ENCODE data around the gene CD79B. TPM values are rescaled to one million over a fixed set of nuclear protein-coding genes. Genes with fewer than 3 reads are reported as not detected.

CD79B gene
- total and polyA plus RNA-seq, 2 of the 13 experiments (the other 11 are each of a cell fraction or from before 2014, with no cell fraction given): not detected

DNA sequence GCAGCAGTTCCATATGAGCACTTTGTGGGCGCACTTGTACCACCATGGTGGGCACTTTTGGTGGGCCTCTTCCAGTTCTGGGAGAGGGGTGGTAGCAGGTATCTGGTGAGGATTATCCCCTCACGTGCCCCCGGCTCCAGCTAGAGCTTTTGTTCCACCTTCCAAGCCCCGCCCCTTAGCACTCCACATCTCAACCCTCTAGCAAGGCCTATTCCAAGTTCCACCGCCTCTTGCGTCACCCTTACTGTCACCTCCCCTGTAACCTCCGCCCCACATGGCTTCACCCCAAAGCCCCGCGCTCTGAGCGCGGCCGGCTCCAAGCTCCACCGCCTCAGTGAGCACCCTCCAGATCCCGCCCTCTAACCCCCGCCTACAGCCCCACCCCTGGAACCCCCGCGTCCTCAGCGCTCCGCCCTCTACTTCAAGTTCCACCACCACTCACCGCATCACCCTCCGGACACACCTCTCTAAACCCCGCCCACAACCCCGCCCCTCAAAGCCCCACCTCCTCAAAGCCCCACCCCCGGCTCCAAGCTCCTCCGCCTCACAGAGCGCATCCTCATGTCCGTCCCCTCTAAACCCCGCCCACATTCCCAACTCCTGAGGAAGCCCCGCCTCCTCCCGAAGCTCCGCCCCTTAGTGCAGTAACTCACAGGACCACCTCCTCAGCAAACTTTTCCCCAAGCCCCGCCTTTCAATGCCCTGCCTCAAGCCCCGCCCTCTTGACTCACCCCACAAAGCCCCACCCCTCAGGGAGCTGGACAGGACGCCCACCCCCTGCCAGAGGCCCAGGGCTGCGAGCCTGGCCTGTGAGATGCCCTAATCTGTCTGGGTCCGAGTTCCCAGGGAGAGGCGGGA is 29.5 kb upstream of the CD79B start (continued):
- TF ChIP-seq SPEN (CRISPR knock-in tag; IDR thresholded peaks at IDR 0.05; ENCODE audit: low read depth): no peak
- peak; percentile 82 for TF ChIP-seq CEBPB (IDR thresholded peaks at IDR 0.05; ENCODE audit: borderline replicate concordance, low read depth, low read length)
- no peak for TF ChIP-seq FLYWCH1 (CRISPR knock-in tag; IDR thresholded peaks at IDR 0.05)
- no peak for TF ChIP-seq NFKB2 (CRISPR knock-in tag; IDR thresholded peaks at IDR 0.05; ENCODE audit: borderline replicate concordance)
- 0 out of 2 replicates have a peak, but pooled peaks have one; percentile 9 for TF ChIP-seq KAT8 (CRISPR knock-in tag; IDR thresholded peaks at IDR 0.05)
- no peak for TF ChIP-seq PRDM10 (CRISPR knock-in tag; IDR thresholded peaks at IDR 0.05; ENCODE audit: low read depth)
- no peak for TF ChIP-seq POLR2AphosphoS2 (IDR thresholded peaks at IDR 0.05; ENCODE audit: low read depth, low read length)
- no peak for TF ChIP-seq ZMAT3 (CRISPR knock-in tag; conservative IDR thresholded peaks at IDR 0.05)
- TF ChIP-seq SRY (CRISPR knock-in tag; IDR thresholded peaks at IDR 0.05): no peak
- no peak for TF ChIP-seq ZNF17 (CRISPR knock-in tag; IDR thresholded peaks at IDR 0.05)
- TF ChIP-seq RERE (CRISPR knock-in tag; IDR thresholded peaks at IDR 0.05; ENCODE audit: low read depth): no peak
- TF ChIP-seq, protein P1, sequence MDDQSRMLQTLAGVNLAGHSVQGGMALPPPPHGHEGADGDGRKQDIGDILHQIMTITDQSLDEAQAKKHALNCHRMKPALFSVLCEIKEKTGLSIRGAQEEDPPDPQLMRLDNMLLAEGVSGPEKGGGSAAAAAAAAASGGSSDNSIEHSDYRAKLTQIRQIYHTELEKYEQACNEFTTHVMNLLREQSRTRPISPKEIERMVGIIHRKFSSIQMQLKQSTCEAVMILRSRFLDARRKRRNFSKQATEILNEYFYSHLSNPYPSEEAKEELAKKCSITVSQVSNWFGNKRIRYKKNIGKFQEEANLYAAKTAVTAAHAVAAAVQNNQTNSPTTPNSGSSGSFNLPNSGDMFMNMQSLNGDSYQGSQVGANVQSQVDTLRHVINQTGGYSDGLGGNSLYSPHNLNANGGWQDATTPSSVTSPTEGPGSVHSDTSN (CRISPR knock-in tag; IDR thresholded peaks at IDR 0.05; ENCODE audit: borderline replicate concordance): no peak
- TF ChIP-seq HOXA5 (CRISPR knock-in tag; IDR thresholded peaks at IDR 0.05): no peak
- no peak for TF ChIP-seq HMG20A (CRISPR knock-in tag; IDR thresholded peaks at IDR 0.05; ENCODE audit: borderline replicate concordance)
- TF ChIP-seq ZNF225 (CRISPR knock-in tag; IDR thresholded peaks at IDR 0.05): peak; percentile 1; the same call in 1 of the 2 replicates
